Measurements from ENCODE around the gene AXL. TPM values are rescaled to one million over a fixed set of nuclear protein-coding genes. Genes with fewer than 3 reads are reported as not detected.

AXL gene
- total RNA-seq, 4 donors from 2014 or later = 19.7 to 52.4 (median 25.6) TPM

DNA sequence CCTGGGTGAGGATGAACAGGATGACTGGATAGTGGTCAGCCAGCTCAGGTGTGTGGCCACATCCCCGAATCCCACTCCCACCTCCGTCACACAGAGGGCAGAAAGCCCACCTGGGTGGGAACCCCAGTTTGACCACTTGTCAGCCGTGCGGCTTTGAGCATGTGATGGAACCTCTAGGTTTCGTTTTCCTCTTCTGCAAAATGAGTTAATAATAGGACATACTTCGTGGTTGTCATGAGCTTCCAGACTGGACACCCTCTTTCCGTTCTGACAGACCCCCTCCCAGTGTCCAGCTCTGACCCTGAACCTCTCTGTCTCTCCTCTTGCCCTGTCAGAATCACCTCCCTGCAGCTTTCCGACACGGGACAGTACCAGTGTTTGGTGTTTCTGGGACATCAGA is 1.8 kb downstream of the AXL start:
- DNase-seq = no peak
- intact Hi-C loops (cut with DNase I; ENCODE audit: low total_unique reads) = no loop called here
- in situ Hi-C loops (cut with MboI; ENCODE audit: low pct_ligation_motif_present in 1 of 4, low pct_unique_long_range_greater_than_20kb in 1 of 4, low sequenced_read_pairs in 3 of 4) = no loop called here
- 47 to 51% methylated on average over 3 to 9 of the region's 9 CpGs for WGBS, 2 donors (ENCODE audit: low coverage in 1 of 2)
- TF ChIP-seq POLR2A (IDR thresholded peaks at IDR 0.05) (no peak), EP300 (IDR thresholded peaks at IDR 0.05; ENCODE audit: low read depth) (no peak), POLR2AphosphoS5 (IDR thresholded peaks at IDR 0.05) (no peak)
- TF ChIP-seq, protein P1, sequence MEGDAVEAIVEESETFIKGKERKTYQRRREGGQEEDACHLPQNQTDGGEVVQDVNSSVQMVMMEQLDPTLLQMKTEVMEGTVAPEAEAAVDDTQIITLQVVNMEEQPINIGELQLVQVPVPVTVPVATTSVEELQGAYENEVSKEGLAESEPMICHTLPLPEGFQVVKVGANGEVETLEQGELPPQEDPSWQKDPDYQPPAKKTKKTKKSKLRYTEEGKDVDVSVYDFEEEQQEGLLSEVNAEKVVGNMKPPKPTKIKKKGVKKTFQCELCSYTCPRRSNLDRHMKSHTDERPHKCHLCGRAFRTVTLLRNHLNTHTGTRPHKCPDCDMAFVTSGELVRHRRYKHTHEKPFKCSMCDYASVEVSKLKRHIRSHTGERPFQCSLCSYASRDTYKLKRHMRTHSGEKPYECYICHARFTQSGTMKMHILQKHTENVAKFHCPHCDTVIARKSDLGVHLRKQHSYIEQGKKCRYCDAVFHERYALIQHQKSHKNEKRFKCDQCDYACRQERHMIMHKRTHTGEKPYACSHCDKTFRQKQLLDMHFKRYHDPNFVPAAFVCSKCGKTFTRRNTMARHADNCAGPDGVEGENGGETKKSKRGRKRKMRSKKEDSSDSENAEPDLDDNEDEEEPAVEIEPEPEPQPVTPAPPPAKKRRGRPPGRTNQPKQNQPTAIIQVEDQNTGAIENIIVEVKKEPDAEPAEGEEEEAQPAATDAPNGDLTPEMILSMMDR (IDR thresholded peaks at IDR 0.05) = no peak
- H3K27ac ChIP-seq = peak overlapping the region; percentile 89 to 96 (median 90)
- no peaks in the 10 kb centered on the region for H3K9me3 ChIP-seq
- peaks cover 29% of the 10 kb centered on the region for H3K27me3 ChIP-seq
- peak overlapping the region in 3 of 4 donors; percentile 46 to 55 (median 55) for H3K4me3 ChIP-seq
- no peaks in the 10 kb centered on the region for H3K36me3 ChIP-seq
- peaks cover under 1 to 30% (median 15%) of the 10 kb centered on the region in 4 donors for H3K4me1 ChIP-seq

DNA sequence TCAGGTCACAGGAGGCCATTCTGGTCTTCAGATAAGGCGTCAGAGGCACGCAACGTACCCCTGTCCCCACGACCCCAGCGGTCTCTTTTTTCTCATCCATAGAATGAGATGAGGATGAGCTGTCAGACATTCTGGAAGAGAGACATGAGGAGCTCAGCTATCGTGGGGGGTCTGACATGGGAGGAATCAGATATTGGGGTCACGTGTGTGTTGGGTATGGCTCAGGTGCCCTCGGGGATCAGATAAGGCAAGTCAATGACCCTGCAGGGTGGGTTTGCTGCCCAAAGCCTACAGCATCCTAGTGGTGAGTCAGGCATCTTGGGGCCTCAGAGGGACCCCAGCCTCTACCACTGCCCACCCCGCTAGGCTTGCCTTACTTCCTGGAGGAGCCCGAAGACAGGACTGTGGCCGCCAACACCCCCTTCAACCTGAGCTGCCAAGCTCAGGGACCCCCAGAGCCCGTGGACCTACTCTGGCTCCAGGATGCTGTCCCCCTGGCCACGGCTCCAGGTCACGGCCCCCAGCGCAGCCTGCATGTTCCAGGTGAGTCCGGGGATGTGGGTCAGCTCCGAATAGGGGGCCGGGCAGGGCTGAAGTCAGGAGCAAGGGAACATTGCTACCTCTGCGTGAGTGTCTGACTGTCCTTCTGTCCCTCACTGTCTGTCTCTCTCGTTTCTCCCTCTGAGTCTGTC is 2.6 kb downstream of the AXL start:
- TF ChIP-seq POLR2AphosphoS5 (IDR thresholded peaks at IDR 0.05) (no peak), POLR2A (IDR thresholded peaks at IDR 0.05) (no peak), EP300 (IDR thresholded peaks at IDR 0.05; ENCODE audit: low read depth) (no peak)
- TF ChIP-seq, protein P1 (IDR thresholded peaks at IDR 0.05) = no peak
- Histone ChIP-seq H3K4me3 (peak overlapping the region in 1 of 4 donors; percentile 55), H3K9me3 (no peaks in the 10 kb centered on the region), H3K27ac (peak overlapping the region; percentile 89 to 96 (median 90)), H3K27me3 (peaks cover 29% of the 10 kb centered on the region), H3K4me1 (peaks cover 3 to 38% (median 21%) of the 10 kb centered on the region in 4 donors), H3K36me3 (no peaks in the 10 kb centered on the region)
- no peak for DNase-seq
- intact Hi-C loops (cut with DNase I; ENCODE audit: low total_unique reads) (no loop called here), in situ Hi-C loops (cut with MboI; ENCODE audit: low pct_ligation_motif_present in 1 of 4, low pct_unique_long_range_greater_than_20kb in 1 of 4, low sequenced_read_pairs in 3 of 4) (no loop called here)
- WGBS, 2 donors (ENCODE audit: low coverage in 1 of 2) = 60 to 87% methylated on average over 1 to 13 of the region's 20 CpGs

DNA sequence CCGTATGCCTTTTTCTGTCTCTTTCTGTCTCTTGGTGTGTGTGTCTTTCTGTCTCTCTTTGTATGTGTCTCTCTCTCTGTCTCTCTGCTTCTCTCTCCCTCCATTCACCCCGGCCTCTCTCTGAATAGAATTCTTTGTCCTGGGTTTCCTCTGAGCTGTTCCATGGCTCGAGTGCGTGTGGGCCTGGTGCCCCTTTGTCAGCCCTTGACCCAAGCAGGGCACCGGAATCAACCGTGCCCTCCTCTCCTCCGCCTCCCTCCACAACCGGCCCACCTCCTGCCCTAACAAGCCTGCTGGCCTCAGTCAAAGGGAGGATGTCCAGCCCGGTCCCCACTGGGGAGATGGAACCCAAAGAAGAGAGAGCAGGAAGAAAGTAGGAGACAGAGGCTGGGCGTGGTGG is 3.2 kb downstream of the AXL start:
- intact Hi-C loops (cut with DNase I; ENCODE audit: low total_unique reads) = no loop called here
- Histone ChIP-seq H3K27me3 (peaks cover 29% of the 10 kb centered on the region), H3K4me1 (peaks cover 3 to 43% (median 25%) of the 10 kb centered on the region in 4 donors), H3K36me3 (no peaks in the 10 kb centered on the region), H3K9me3 (no peaks in the 10 kb centered on the region), H3K27ac (peak overlapping the region in 3 of 4 donors; percentile 89 to 96 (median 92)), H3K4me3 (no peak overlapping the region)
- in situ Hi-C loops (cut with MboI; ENCODE audit: low pct_ligation_motif_present in 1 of 4, low pct_unique_long_range_greater_than_20kb in 1 of 4, low sequenced_read_pairs in 3 of 4) = no loop called here
- WGBS, 2 donors (ENCODE audit: low coverage in 1 of 2) = 87% methylated on average over 10 of the region's 10 CpGs; no CpG with 5 or more reads in 1 of the 2 donors
- TF ChIP-seq, protein P1 (IDR thresholded peaks at IDR 0.05) = no peak
- TF ChIP-seq EP300 (IDR thresholded peaks at IDR 0.05; ENCODE audit: low read depth) (no peak), POLR2AphosphoS5 (IDR thresholded peaks at IDR 0.05) (no peak), POLR2A (IDR thresholded peaks at IDR 0.05) (no peak)
- DNase-seq = no peak

DNA sequence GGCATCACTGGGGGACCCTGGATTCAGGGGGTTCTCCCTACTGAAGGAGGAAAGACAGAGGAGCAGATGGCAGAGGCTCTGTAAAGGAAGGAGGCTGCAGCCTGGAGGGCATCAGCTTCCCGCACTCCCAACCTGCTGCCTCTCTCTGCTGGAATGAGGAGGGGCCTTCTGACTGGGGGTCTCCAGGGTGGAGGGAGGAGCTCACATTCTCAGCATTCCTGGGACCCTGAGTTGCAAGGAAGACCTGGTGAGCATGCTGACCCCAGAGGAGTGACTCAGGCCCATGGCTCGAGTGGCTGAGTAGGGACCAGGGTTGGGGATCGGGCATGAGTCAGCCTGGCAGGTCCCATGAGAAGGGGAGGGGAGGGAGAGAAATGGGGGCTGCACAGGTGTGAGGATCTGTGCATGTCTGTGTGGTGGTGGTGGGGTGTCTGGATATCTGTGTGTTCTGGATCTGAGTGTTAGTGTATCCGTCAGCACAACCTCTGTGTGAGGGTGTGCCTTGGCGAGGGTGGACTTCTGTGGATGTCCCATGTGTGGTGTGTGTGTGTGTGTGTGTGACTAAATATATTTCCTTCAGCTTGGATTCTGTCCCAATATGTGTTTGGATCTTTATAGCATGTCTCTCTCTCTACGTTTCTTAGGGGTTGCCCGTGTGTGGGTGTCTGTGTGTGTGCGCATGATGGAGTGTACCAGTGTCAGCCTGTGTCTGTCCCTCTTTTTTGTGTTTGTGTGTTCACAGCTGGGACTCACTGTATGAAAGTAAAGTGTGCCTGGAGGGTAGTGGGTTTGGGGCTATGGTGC is 4.6 kb downstream of the AXL start:
- no peak for DNase-seq
- WGBS, 2 donors (ENCODE audit: low coverage in 1 of 2) = 52 to 53% methylated on average over 4 to 8 of the region's 8 CpGs
- in situ Hi-C loops (cut with MboI; ENCODE audit: low pct_ligation_motif_present in 1 of 4, low pct_unique_long_range_greater_than_20kb in 1 of 4, low sequenced_read_pairs in 3 of 4) = no loop called here
- TF ChIP-seq, protein P1 (IDR thresholded peaks at IDR 0.05) = no peak
- no peak for TF ChIP-seq POLR2AphosphoS5 (IDR thresholded peaks at IDR 0.05)
- no peak for TF ChIP-seq POLR2A (IDR thresholded peaks at IDR 0.05)
- no peak for TF ChIP-seq EP300 (IDR thresholded peaks at IDR 0.05; ENCODE audit: low read depth)
- Histone ChIP-seq H3K9me3 (no peaks in the 10 kb centered on the region), H3K4me3 (peak overlapping the region in 1 of 4 donors; percentile 14), H3K4me1 (peaks cover 3 to 40% (median 23%) of the 10 kb centered on the region in 4 donors), H3K27ac (peak overlapping the region; percentile 85 to 92 (median 88)), H3K27me3 (peaks cover 29% of the 10 kb centered on the region), H3K36me3 (no peaks in the 10 kb centered on the region)
- intact Hi-C loops (cut with DNase I; ENCODE audit: low total_unique reads) = no loop called here

Data from transverse colon (tissue), 4 donors.